Measurements from ENCODE around the gene PLCG2.

PLCG2 gene

DNA sequence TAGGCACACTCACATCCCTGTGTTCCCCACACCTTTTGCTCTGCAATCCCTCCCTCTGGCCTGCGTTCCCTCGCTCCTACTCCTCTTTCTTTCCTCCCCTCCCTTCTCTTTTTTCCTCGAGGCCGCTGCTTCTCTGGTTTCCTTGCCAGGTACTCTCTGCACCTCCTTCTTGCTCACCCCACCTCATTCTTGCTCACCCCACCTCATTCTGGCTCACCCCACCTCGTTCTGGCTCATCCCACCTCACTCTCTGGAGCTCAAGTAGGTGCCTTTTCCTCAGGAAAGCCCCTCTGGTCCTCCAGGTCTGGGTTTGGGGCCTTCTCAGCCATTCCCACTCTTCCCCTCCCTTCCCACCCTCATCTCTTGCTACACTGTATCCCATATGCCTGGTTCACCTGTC, 103.5 kb downstream of the PLCG2 start:
- no peak for DNase-seq (ENCODE audit: extremely low spot score)
- ChIA-PET CTCF (no interaction called here), POLR2A (no interaction called here)
- TF ChIP-seq, protein P1, sequence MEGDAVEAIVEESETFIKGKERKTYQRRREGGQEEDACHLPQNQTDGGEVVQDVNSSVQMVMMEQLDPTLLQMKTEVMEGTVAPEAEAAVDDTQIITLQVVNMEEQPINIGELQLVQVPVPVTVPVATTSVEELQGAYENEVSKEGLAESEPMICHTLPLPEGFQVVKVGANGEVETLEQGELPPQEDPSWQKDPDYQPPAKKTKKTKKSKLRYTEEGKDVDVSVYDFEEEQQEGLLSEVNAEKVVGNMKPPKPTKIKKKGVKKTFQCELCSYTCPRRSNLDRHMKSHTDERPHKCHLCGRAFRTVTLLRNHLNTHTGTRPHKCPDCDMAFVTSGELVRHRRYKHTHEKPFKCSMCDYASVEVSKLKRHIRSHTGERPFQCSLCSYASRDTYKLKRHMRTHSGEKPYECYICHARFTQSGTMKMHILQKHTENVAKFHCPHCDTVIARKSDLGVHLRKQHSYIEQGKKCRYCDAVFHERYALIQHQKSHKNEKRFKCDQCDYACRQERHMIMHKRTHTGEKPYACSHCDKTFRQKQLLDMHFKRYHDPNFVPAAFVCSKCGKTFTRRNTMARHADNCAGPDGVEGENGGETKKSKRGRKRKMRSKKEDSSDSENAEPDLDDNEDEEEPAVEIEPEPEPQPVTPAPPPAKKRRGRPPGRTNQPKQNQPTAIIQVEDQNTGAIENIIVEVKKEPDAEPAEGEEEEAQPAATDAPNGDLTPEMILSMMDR (IDR thresholded peaks at IDR 0.05; ENCODE audit: control extremely low read depth, extremely low read depth, low read depth, missing control alignments) = no peak

DNA sequence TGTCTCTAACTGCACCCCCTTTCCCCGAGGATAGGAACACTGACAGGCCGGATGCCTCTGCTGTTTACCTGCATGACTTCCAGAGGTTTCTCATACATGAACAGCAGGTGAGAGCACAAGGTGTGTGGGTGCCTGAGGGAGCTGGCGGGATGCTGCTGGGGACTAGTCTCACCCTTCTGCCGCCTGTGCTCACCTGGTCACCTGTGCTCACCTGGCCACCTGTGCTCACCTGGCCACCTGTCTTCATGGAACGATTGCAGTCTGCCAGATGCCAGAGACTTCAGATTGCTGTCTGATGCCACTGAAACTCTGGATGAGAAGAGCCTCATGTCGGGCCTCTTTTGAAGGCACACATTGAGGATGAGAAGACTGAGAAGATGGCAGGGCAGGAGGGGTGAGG, 104.1 kb downstream of the PLCG2 start:
- ChIA-PET POLR2A (no interaction called here), CTCF (interaction anchor here (7.3 kb wide), 1 partner anchor 10 kb away, joined by 76 read pairs; no protein-coding TSS in a partner anchor)
- no peak for DNase-seq (ENCODE audit: extremely low spot score)
- TF ChIP-seq, protein P1 (IDR thresholded peaks at IDR 0.05; ENCODE audit: control extremely low read depth, extremely low read depth, low read depth, missing control alignments) = no peak

DNA sequence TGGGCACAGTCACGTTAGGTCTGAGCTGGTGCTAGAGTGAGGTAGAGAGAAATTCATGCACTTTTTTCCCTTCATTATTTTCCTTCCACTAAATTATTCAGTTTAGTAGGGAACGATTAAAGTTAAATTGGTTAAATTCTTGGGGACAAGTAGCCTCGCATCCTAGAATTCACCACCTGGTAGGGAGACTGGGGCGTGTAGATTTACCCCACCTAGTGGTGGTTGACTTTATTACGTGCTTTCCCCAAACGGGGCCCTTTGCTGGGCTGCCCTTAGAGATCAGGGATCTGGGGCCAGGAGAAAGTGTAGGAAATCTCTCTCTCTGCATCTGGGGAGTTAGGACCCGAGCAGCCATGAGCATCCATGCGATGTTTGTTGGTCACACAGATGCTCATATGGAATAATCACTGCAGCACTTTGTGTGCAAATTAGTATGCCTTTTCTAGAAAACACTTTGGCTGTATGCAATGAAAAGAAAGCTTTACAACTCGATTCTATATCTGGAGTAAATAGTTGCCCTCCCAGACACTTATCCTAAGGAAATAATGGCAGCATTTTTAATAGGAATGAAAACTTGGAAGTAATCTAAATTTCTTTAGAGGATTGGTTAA, 107.0 kb downstream of the PLCG2 start:
- ChIA-PET CTCF (interaction anchor here (0.7 to 7.3 kb wide), 15 partner anchors 9 to 135 kb away, joined by 3 to 76 read pairs (median 4); no protein-coding TSS in a partner anchor), POLR2A (no interaction called here)
- DNase-seq (ENCODE audit: extremely low spot score) = peak; percentile 66

DNA sequence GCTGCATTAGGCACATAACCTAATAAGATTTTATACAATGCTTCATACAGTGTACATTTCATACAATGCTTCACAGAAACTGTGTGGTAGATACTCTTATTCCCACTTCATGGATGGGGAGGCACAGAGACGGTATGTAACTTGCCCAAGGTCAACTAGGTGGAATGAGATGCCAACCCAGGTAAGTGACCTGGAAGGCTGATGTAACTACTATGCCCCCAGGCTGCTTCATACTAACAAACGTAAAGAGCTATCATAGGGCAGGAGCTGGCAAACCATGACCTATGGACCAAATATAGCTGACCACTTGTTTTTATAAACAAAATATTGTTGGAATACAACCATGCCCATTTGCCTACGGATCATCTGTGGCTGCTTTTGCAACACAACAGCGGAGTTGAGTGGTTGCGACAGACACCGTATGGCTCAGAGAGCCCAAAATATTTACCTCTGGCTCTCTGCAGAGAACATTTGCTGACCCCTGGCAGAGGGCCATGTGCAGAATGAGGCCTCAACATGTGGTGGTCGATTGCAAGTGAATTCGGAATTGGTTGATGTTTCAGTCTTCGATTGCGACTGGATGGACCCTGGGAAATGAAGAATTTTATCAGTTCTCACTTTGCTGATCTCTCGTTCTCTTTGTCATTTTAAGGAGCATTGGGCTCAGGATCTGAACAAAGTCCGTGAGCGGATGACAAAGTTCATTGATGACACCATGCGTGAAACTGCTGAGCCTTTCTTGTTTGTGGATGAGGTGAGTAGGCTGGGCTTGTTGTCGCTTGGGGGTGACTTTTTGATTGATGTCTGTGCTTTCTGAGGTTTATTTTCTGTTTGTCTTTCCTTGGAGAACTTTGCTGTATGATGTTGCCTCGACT, 109.7 kb downstream of the PLCG2 start:
- CTCF ChIA-PET = interaction anchor here (0.8 to 7.3 kb wide), 8 partner anchors 9 to 341 kb away, joined by 3 to 76 read pairs (median 4); no protein-coding TSS in a partner anchor
- TF ChIP-seq, protein P1 (IDR thresholded peaks at IDR 0.05; ENCODE audit: control extremely low read depth, extremely low read depth, low read depth, missing control alignments) = no peak
- DNase-seq (ENCODE audit: extremely low spot score) = no peak
- POLR2A ChIA-PET = no interaction called here

More for the DNA sequence above, 107.0 kb downstream of the PLCG2 start:
- TF ChIP-seq, protein P1 (IDR thresholded peaks at IDR 0.05; ENCODE audit: control extremely low read depth, extremely low read depth, low read depth, missing control alignments) = peak; percentile 49

DNA sequence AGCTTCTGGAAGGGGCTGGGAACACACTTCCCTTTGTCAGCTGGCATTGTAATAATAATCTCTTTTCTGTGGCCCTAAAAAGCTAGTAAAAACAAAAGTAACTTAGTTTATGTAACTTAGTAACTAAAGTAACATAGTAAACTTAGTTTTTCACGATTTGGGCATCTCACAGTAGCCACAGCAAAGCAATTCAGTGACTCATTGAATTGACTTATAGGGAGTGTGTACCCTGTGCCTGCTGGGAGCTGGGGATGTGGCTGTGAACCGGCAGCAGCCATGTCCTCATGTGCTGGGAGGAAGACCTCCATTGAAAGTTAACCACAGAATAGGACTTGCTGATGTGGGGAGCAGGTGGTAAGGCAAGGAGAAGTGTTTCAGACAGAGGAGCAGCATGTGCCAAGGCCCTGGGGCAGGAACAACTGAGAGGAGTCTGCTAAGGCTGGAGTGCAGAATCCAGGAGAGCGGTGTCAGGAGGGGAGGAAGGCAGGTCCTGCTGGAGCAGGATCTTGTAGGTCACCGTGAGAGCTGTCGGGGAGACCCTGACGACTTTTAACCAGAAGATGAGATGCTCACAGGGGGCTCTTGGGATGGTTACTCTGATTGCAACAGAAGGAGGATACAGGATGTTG, 112.8 kb downstream of the PLCG2 start:
- ChIA-PET CTCF (interaction anchor here (1.1 to 2.2 kb wide), 7 partner anchors 10 to 340 kb away, joined by 3 to 11 read pairs (median 6); no protein-coding TSS in a partner anchor), POLR2A (no interaction called here)
- DNase-seq (ENCODE audit: extremely low spot score) = no peak
- TF ChIP-seq, protein P1 (IDR thresholded peaks at IDR 0.05; ENCODE audit: control extremely low read depth, extremely low read depth, low read depth, missing control alignments) = no peak

DNA sequence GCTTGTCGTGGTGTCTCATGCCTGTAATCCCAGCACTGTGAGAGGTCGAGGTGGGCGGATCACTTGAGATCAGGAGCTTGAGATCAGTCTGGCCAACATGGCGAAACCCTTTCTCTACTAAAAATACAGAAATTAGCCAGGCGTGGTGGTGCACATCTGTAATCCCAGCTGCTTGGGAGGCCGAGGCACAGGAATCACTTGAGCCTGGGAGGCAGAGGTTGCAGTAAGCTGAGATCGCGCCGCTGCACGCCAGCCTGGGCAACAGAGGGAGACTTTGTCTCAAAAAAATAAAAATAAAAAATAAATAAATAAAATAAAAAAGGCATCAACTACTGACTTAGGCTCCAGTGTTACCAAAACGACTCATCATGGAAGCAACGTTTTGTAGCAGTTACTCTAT, 115.5 kb downstream of the PLCG2 start:
- CTCF ChIA-PET = interaction anchor here (1.4 to 2.6 kb wide), 3 partner anchors 9 to 20 kb away, joined by 3 to 13 read pairs (median 12); no protein-coding TSS in a partner anchor
- POLR2A ChIA-PET = no interaction called here
- no peak for DNase-seq (ENCODE audit: extremely low spot score)
- TF ChIP-seq, protein P1 (IDR thresholded peaks at IDR 0.05; ENCODE audit: control extremely low read depth, extremely low read depth, low read depth, missing control alignments) = no peak
